ENCODE results near the gene TBC1D14.
A peak's percentile ranks its signal among the peaks of the same experiment; 100 is the strongest.

The TBC1D14 gene

GRCh38 chr4:6955261-6955911 lies 45.8 kb downstream of the TBC1D14 start:
- no peak for DNase-seq

- DNase-seq: no peak
Measured at GRCh38 chr4:6956087-6956433, 46.4 kb downstream of the TBC1D14 start.

- no peak for DNase-seq
Measured at GRCh38 chr4:6956434-6957147, 47.0 kb downstream of the TBC1D14 start.

- no peak for DNase-seq
Measured at GRCh38 chr4:6957148-6957520, 47.5 kb downstream of the TBC1D14 start.

- no peak for DNase-seq
Measured at GRCh38 chr4:6957994-6958393, 48.4 kb downstream of the TBC1D14 start.

- no peak for DNase-seq
Measured at GRCh38 chr4:6959261-6959660, 49.6 kb downstream of the TBC1D14 start.

- DNase-seq: no peak
Measured at GRCh38 chr4:6960154-6960553, 50.5 kb downstream of the TBC1D14 start.

GRCh38 chr4:6960628-6961412 lies 51.2 kb downstream of the TBC1D14 start:
- DNase-seq: no peak

- DNase-seq: no peak
Measured at GRCh38 chr4:6961496-6962210, 52.0 kb downstream of the TBC1D14 start.

GRCh38 chr4:6962211-6963041 lies 52.8 kb downstream of the TBC1D14 start:
- DNase-seq: peak; percentile 8

GRCh38 chr4:6963139-6963611 lies 53.5 kb downstream of the TBC1D14 start:
- DNase-seq: no peak

GRCh38 chr4:6964858-6965257 lies 55.2 kb downstream of the TBC1D14 start:
- DNase-seq: no peak

GRCh38 chr4:6965329-6965728 lies 55.7 kb downstream of the TBC1D14 start:
- no peak for DNase-seq

- no peak for DNase-seq
Measured at GRCh38 chr4:6967846-6968340, 58.3 kb downstream of the TBC1D14 start.

- DNase-seq: no peak
Measured at GRCh38 chr4:6968496-6968895, 58.9 kb downstream of the TBC1D14 start.

- DNase-seq: no peak
Measured at GRCh38 chr4:6969826-6970800, 60.5 kb downstream of the TBC1D14 start.

GRCh38 chr4:6971536-6972374 lies 62.1 kb downstream of the TBC1D14 start:
- DNase-seq: no peak

GRCh38 chr4:6972375-6972650 lies 62.7 kb downstream of the TBC1D14 start:
- DNase-seq: no peak

GRCh38 chr4:6972911-6973310 lies 63.3 kb downstream of the TBC1D14 start:
- no peak for DNase-seq

Data from NCI-H2107 (cell line).